IMR-90 (cell line): ENCODE results near the gene EIF4G3. TPM values are rescaled to one million over a fixed set of nuclear protein-coding genes. Genes with fewer than 3 reads are reported as not detected.

Source experiments
- ATAC-seq: fragments of 200-7000 bp; cut with Tn5 transposase; 2 replicates; pipeline ENCODE4 v1.9.1; 2020; ENCODE audit warnings: low read depth, mild to moderate bottlenecking, moderate library complexity
- BruUV-seq: library from RNA; stranded (reverse); fragments of 400-500 nt; replicated peaks from 2 replicates; lab custom pipeline; 2021; lab: Mats Ljungman, UMichigan
- CTCF ChIA-PET: fragments of 300-600 bp; formaldehyde crosslinking; extraction: SDS; loops from one replicate; lab custom pipeline; 2021; ENCODE audit warnings: antibody characterized with exemption; lab: Yijun Ruan, JAX
- POLR2A ChIA-PET: fragments of 300-600 bp; sonication (Branson Sonifier 250); formaldehyde crosslinking; loops from one replicate; lab custom pipeline; 2022; ENCODE audit warnings: antibody characterized with exemption; ENCODE audit not compliant: unreplicated experiment; lab: Charles Lee
- DNase-seq: peaks from one replicate; pipeline ENCODE4 v3.0.0; 2013
- H2AFZ ChIP-seq: replicated peaks from 2 replicates; pipeline ENCODE3; 2013; ENCODE audit warnings: low read length, mild to moderate bottlenecking; ENCODE audit not compliant: poor library complexity
- H2AK5ac ChIP-seq: 2 replicates; pipeline ENCODE4 v1.6.1; 2013; ENCODE audit warnings: low read depth, low read length, inconsistent platforms
- H2AK9ac ChIP-seq: replicated peaks from 2 replicates; pipeline ENCODE3; 2013; ENCODE audit warnings: mild to moderate bottlenecking, low read depth, low read length, moderate library complexity; ENCODE audit not compliant: poor library complexity
- H2BK120ac ChIP-seq: 2 replicates; pipeline ENCODE4 v1.6.1; 2013; ENCODE audit warnings: low read depth, low read length, inconsistent platforms
- H2BK15ac ChIP-seq: 3 replicates; pipeline ENCODE4 v1.6.1; 2013; ENCODE audit warnings: low read depth, low read length, inconsistent platforms
- H2BK20ac ChIP-seq: 2 replicates; pipeline ENCODE4 v1.6.1; 2013; ENCODE audit warnings: low read depth, mild to moderate bottlenecking, inconsistent platforms, low read length, moderate library complexity
- H2BK5ac ChIP-seq: 2 replicates; pipeline ENCODE4 v1.6.1; 2013; ENCODE audit warnings: mild to moderate bottlenecking, low read depth, low read length, inconsistent platforms; ENCODE audit not compliant: poor library complexity, severe bottlenecking
- H3K14ac ChIP-seq: replicated peaks from 2 replicates; pipeline ENCODE4 v1.6.1; 2013; ENCODE audit warnings: low read depth, low read length, inconsistent platforms
- H3K18ac ChIP-seq: 2 replicates; pipeline ENCODE4 v1.6.1; 2013; ENCODE audit warnings: low read depth, low read length, control low read depth
- H3K23ac ChIP-seq: 2 replicates; pipeline ENCODE4 v1.6.1; 2013; ENCODE audit warnings: low read depth, low read length, inconsistent platforms
- H3K27ac ChIP-seq: 2 replicates; pipeline ENCODE4 v1.5.1; 2013; ENCODE audit warnings: mild to moderate bottlenecking, control low read depth, low read length; ENCODE audit not compliant: insufficient read depth
- H3K27me3 ChIP-seq: 2 replicates; pipeline ENCODE4 v1.6.1; 2013; ENCODE audit warnings: low read length; ENCODE audit not compliant: control insufficient read depth, insufficient read depth
- H3K36me3 ChIP-seq: 2 replicates; pipeline ENCODE4 v1.6.1; 2013; ENCODE audit warnings: low read length, mixed read lengths; ENCODE audit not compliant: control insufficient read depth, insufficient read depth
- H3K4ac ChIP-seq: 2 replicates; pipeline ENCODE4 v1.6.1; 2013; ENCODE audit warnings: low read depth, low read length, inconsistent platforms
- H3K4me1 ChIP-seq: 2 replicates; pipeline ENCODE4 v1.6.1; 2013; ENCODE audit warnings: low read length, mixed read lengths; ENCODE audit not compliant: control insufficient read depth, insufficient read depth
- H3K4me2 ChIP-seq: 2 replicates; pipeline ENCODE4 v1.6.1; 2013; ENCODE audit warnings: low read depth, mild to moderate bottlenecking, control low read depth, low read length, moderate library complexity
- H3K4me3 ChIP-seq: 2 replicates; pipeline ENCODE4 v1.5.1; 2013; ENCODE audit warnings: low read depth, mild to moderate bottlenecking, control low read depth, low read length, moderate library complexity; ENCODE audit not compliant: insufficient read depth
- H3K56ac ChIP-seq: 2 replicates; pipeline ENCODE4 v1.6.1; 2013; ENCODE audit warnings: low read length, inconsistent platforms; ENCODE audit not compliant: insufficient read depth; ENCODE audit errors: extremely low read depth
- H3K79me1 ChIP-seq, 2 experiments: 2 replicates each; pipeline ENCODE4 v1.6.1; 2013; ENCODE audit warnings: low read length in 2 of 2, inconsistent platforms in 1 of 2, low read depth in 1 of 2
- H3K9ac ChIP-seq: 2 replicates; pipeline ENCODE4 v1.6.1; 2013; ENCODE audit warnings: low read depth, low read length, control low read depth
- H3K9me1 ChIP-seq: 2 replicates; pipeline ENCODE4 v1.6.1; 2013; ENCODE audit warnings: low read length, inconsistent platforms; ENCODE audit not compliant: insufficient read depth
- H3K9me3 ChIP-seq: 2 replicates; pipeline ENCODE4 v1.6.1; 2013; ENCODE audit warnings: low read length; ENCODE audit not compliant: control insufficient read depth, insufficient read depth
- H4K20me1 ChIP-seq: 2 replicates; pipeline ENCODE4 v1.6.1; 2013; ENCODE audit warnings: low read length, inconsistent platforms; ENCODE audit not compliant: insufficient read depth
- H4K5ac ChIP-seq: 2 replicates; pipeline ENCODE4 v1.6.1; 2013; ENCODE audit warnings: mild to moderate bottlenecking, low read depth, low read length, control low read depth
- H4K8ac ChIP-seq, 2 experiments: 2 replicates each; pipeline ENCODE4 v1.6.1; 2013; ENCODE audit warnings: low read depth in 2 of 2, low read length in 2 of 2, control low read depth in 1 of 2, inconsistent platforms in 1 of 2
- H4K91ac ChIP-seq: 2 replicates; pipeline ENCODE4 v1.6.1; 2013; ENCODE audit warnings: low read depth, low read length, inconsistent platforms; ENCODE audit not compliant: insufficient read depth
- CEBPB ChIP-seq: IDR thresholded peaks from 2 replicates; pipeline ENCODE4 v1.6.1; 2012; ENCODE audit warnings: low read depth, low read length, improper control_type of control experiment
- CHD1 ChIP-seq: IDR thresholded peaks from 2 replicates; pipeline ENCODE4 v1.6.1; 2012; ENCODE audit warnings: low read depth, low read length, improper control_type of control experiment
- ELK1 ChIP-seq: fragments of 150-350 bp; IDR thresholded peaks from 2 replicates; pipeline ENCODE4 v1.6.1; 2016; ENCODE audit warnings: low read depth, mild to moderate bottlenecking, low read length, moderate library complexity, borderline replicate concordance
- FOS ChIP-seq: fragments of 150-350 bp; IDR thresholded peaks from 2 replicates; pipeline ENCODE4 v1.6.1; 2016; ENCODE audit warnings: low read depth, low read length
- MAZ ChIP-seq: IDR thresholded peaks from 2 replicates; pipeline ENCODE4 v1.6.1; 2012; ENCODE audit warnings: low read depth, mild to moderate bottlenecking, low read length, improper control_type of control experiment, moderate library complexity, borderline replicate concordance
- MXI1 ChIP-seq: IDR thresholded peaks from 2 replicates; pipeline ENCODE4 v1.6.1; 2012; ENCODE audit warnings: low read depth, mild to moderate bottlenecking, low read length, moderate library complexity, borderline replicate concordance
- NFE2L2 ChIP-seq: fragments of 150-350 bp; IDR thresholded peaks from 2 replicates; pipeline ENCODE4 v1.6.1; 2016; ENCODE audit warnings: low read depth, mild to moderate bottlenecking, low read length
- POLR2A ChIP-seq: IDR thresholded peaks from 2 replicates; pipeline ENCODE4 v1.6.1; 2012; ENCODE audit warnings: mild to moderate bottlenecking, low read depth, low read length
- RAD21 ChIP-seq: IDR thresholded peaks from 2 replicates; pipeline ENCODE4 v1.6.1; 2012; ENCODE audit warnings: low read length, improper control_type of control experiment
- RFX5 ChIP-seq: IDR thresholded peaks from 2 replicates; pipeline ENCODE4 v1.8.0; 2012; ENCODE audit warnings: low read depth, mild to moderate bottlenecking, low read length, moderate library complexity
- SMC3 ChIP-seq: fragments of 150-350 bp; IDR thresholded peaks from 2 replicates; pipeline ENCODE4 v1.6.1; 2016; ENCODE audit warnings: low read depth, mild to moderate bottlenecking, antibody characterized with exemption, low read length, moderate library complexity
- USF2 ChIP-seq: fragments of 150-350 bp; IDR thresholded peaks from 2 replicates; pipeline ENCODE4 v1.6.1; 2017; ENCODE audit warnings: mild to moderate bottlenecking, antibody characterized with exemption, low read length, low read depth
- WGBS, 2 experiments: methylation state at CpG; one replicate each; pipeline versions ENCODE4 v1.1.5 to v1.1.7; 2013; ENCODE audit warnings: missing lambda C conversion rate in 2 of 2; ENCODE audit not compliant: insufficient read length in 1 of 2; ENCODE audit errors: extremely low coverage in 2 of 2; 5-methylcytosine and 5-hydroxymethylcytosine counted together
- dilution Hi-C: fragments of 300-500 bp; cut with HindIII; formaldehyde crosslinking; loops from one replicate; pipeline ENCODE4 v1.14.3; 2018; ENCODE audit warnings: low sequenced_read_pairs; ENCODE audit not compliant: unreplicated experiment
- in situ Hi-C: fragments of 300-500 bp; cut with MboI; formaldehyde crosslinking; loops from 3 replicates; pipeline ENCODE4 v1.14.3; 2019; ENCODE audit warnings: low sequenced_read_pairs, inconsistent platforms, mixed read lengths
- intact Hi-C: fragments of 100-400 bp; cut with micrococcal nuclease; formaldehyde crosslinking; loops from 2 replicates; pipeline ENCODE4 v1.10.0; 2022
- polyA plus RNA-seq, 3 experiments: library from polyadenylated mRNA; depleted of rRNA; stranded (reverse); fragments of >200 nt; gene quantifications; 2 replicates each; pipeline ENCODE4 v1.2.3, GENCODE V29; 2012; ENCODE audit warnings: low replicate concordance in 1 of 3
- total RNA-seq: library from RNA; depleted of rRNA; stranded (reverse); fragments of >200 nt; gene quantifications from 2 replicates; pipeline ENCODE4 v1.2.3, GENCODE V29; 2012

The EIF4G3 gene
- total and polyA plus RNA-seq, 2 of the 4 experiments (the other 2 are of a cell fraction) = 25.8 to 49.2 TPM

- H2AFZ ChIP-seq = no peak overlapping the region
- intact Hi-C loops (no loop called here), in situ Hi-C loops (no loop called here), dilution Hi-C loops (no loop called here)
- peaks cover 6% of the 10 kb centered on the region for H3K9me1 ChIP-seq
- H3K36me3 ChIP-seq = peaks cover 11% of the 10 kb centered on the region
- peaks cover 5% of the 10 kb centered on the region for H4K20me1 ChIP-seq
- H3K14ac ChIP-seq = no peak overlapping the region; the same call in 1 of the 2 replicates
- ChIA-PET POLR2A (no interaction called here), CTCF (no interaction called here)
- no peak for DNase-seq
- no peak overlapping the region for H3K9ac ChIP-seq
- H2BK5ac ChIP-seq = no peak overlapping the region
- no peaks in the 10 kb centered on the region for H3K27me3 ChIP-seq
- H3K79me1 ChIP-seq = peaks cover 34 to 70% of the 10 kb centered on the region in 2 experiments
- H3K4me3 ChIP-seq = no peak overlapping the region
- H3K56ac ChIP-seq = no peak overlapping the region
- H2AK9ac ChIP-seq = no peak overlapping the region
- no CpG with 5 or more reads among the region's 4 CpGs for WGBS, 2 experiments
- H4K91ac ChIP-seq = no peak overlapping the region
- TF ChIP-seq FOS (no peak), ELK1 (no peak), POLR2A (no peak), RAD21 (no peak), CHD1 (no peak), RFX5 (no peak), SMC3 (no peak), MAZ (no peak), NFE2L2 (no peak), CEBPB (no peak), USF2 (no peak), MXI1 (no peak)
- H2BK120ac ChIP-seq = no peak overlapping the region
- peaks cover 4% of the 10 kb centered on the region for H3K4me1 ChIP-seq
- no TSS peak for BruUV-seq
- no peak overlapping the region for H3K18ac ChIP-seq
- H4K5ac ChIP-seq = no peak overlapping the region
- H3K4me2 ChIP-seq = no peak overlapping the region
- no peak overlapping the region for H3K23ac ChIP-seq
- H4K8ac ChIP-seq = no peak overlapping the region
- peak overlapping the region; percentile 24; the same call in 1 of the 2 replicates for H3K4ac ChIP-seq
- no peak overlapping the region for H2AK5ac ChIP-seq
- H3K9me3 ChIP-seq = no peaks in the 10 kb centered on the region
- H3K27ac ChIP-seq = no peak overlapping the region
- H2BK15ac ChIP-seq = no peak overlapping the region
- ATAC-seq = no peak
- H2BK20ac ChIP-seq = 0 out of 2 replicates have a peak overlapping the region, but pooled peaks have one; percentile 40
Measured at GRCh38 chr1:21084111-21084810, 92.4 kb downstream of the EIF4G3 start.
